Inflammatory macrophage (primary cell): ENCODE results near the gene MIS18A.

Experiments
- DNase-seq, 2 donors: peaks; one replicate each; pipeline ENCODE4 v3.0.0-alpha.2; 2020 to 2022

Gene MIS18A

DNA sequence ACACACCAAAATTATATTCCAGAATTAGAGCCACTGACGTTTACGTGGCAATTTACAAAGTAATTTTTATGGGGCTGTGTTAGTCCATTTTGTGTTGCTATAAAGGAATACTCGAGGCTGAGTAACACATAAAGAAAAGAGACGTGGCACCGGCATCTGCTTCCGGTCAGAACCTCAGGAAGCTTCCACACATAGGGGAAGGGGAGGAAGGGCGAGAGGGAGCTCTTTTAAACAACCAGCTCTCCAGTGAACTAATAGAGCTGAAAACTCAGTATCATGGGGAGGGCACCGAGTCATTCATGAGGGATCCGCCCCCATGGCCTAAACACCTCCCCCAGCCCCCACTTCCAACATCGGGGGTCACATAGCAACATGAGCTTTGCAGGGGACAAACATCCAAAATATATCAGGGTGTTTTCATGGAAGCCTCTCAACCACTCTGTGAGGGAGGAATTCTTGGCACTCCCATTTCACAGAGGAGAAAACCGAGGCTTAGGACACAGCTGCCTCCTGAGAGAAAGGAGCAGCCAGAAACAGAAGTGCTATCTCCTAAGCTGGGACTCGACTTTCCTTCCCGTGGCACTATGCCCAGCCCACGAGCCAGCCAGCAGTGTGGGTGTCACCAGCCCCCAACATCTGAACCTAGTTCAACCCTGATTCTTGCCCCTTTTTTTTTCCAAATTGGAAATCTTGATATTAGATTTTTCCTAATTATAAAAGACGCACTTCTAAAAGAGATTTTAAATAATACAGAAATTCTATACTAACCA, 29.2 kb downstream of the MIS18A start:
- DNase-seq, result no peak

DNA sequence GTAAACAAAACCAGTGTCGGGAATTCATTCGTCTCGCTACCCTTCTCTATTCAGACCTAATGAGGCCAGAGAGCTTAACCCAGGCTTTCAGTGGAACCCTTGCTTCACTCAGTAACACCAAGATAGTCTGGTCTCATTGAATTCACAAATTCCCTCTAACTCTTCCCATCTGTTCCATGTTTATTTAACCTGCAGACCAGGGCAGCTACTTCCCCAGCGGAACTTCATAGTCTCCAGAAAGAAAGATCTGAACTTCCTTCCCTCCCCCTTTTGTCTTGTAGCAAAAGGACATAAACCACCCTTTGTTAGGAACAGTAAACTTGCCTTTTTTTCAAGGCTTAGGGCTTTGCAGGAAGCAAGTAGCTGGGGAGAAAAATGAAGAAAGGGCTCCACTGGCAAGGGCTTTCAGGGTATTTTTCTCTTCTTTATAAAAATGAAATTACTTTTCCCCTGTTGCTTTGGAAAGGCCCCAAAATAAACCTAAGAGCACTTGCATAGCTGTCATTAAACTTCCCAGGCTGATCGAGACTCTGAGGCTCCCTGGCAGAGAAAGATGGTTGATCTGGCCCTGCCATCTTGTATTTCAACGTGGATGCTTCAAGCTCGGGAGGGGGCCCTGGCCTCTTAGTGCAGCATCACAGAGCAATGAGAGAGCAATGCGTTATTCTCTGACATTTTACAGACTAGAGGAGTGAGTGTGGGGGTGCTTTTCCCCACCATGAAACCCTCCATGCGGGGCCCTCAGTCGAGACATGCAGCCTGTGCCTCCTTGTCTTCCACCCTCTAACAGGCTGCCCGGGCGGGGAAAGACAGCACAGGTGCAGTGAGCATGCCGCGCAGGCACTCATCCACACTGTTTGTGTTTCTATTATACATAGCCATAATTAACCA, 30.0 kb downstream of the MIS18A start:
- no peak for DNase-seq

DNA sequence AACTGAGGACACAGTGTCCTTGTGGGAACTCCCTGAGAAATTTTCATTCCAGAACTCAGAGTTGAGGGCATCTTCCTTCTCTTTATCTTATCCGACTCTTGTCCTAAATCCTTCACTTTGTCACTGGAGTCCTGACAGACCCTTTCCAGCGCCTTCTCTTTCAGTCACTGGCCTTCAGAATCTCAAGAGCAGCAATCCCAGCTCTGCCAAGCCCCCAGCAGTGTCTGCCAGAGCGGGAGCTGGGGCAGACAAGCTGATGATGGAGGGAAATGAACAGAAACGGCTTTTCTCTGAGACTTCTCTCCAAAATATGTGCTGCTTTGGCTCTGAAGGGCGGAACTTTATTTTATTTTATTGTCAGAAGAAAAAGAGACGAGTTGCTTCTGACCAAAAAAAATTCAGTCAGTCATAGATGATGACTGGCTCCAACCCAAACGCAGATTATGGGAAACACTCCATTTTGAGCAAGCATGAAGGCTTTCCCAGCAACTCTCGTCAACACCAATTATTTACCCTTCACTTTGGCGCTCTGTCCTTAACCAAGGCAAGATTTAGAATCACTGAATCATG, 32.2 kb downstream of the MIS18A start:
- no peak for DNase-seq

- no peak for DNase-seq
These were observed 32.9 kb downstream of the MIS18A start for GRCh38 chr21:32245971-32246370.

GRCh38 chr21:32240851-32241687, 37.8 kb downstream of the MIS18A start:
- DNase-seq, result no peak

DNA sequence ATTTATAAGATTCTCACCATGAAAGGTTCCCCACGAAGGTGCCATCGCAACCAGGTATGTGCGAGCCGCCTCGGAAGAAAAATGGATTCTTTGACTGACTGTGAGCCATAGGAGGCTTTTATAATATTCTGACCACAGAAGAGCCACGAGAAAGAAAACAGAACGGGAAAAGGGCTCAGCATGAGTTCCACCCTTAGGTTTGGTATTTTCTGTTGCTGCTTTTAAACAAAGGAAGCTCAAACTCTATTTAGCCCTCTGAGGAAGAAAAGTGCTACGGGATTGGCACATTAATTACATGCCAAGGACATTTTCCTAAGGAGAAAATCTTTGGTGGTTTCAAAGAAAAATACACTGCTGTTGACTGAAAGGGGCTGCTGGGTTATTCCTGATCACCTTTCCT, 39.3 kb downstream of the MIS18A start:
- DNase-seq, result no peak

DNA sequence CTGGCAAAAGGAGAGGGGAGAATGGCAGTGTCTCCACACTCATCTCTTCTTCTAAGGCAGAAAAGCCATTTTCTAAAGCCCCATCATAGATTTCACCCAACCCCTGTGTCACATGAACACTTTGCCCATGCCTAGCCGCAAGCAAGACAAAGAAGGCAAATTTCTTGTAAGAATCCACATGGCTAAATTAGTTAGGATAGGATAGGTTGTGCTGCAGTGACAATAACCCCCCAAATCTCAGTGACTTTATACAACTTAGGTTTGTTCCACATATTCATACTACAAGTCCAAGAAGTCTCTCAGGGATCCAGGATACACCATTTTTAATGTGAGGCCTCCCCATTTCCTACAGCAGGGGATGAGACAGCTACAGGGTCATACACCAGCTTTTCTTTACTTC, 40.8 kb downstream of the MIS18A start:
- DNase-seq, result no peak

DNA sequence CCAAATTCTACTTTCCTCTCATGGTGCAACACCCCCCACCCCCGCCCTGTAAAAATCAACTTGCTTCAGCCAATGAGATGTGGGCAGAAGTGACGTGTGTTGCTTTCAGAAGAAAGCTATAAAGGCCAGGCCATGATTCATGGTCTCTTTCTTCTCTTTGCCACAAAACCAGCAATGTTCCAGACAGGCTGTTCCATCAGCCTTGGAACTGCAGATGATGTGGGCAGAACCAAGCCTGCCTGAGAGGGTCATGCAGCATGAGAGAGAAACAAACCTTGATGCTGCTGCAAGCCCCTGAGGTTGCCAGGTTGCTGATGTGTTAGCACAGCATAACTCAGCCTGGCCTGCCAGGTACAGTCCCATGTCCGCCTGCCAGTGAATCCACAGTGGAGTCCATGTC, 41.8 kb downstream of the MIS18A start:
- DNase-seq, result no peak

GRCh38 chr21:32233722-32234301, 45.0 kb downstream of the MIS18A start:
- DNase-seq, result no peak

- DNase-seq, result no peak
These were observed 45.7 kb downstream of the MIS18A start for GRCh38 chr21:32233055-32233546.

- no peak for DNase-seq
These were observed 52.4 kb downstream of the MIS18A start for GRCh38 chr21:32226444-32226843.
